Skeletal muscle tissue (tissue), 5 donors: ENCODE data around the gene EVA1A. TPM values are rescaled to one million over a fixed set of nuclear protein-coding genes. Genes with fewer than 3 reads are reported as not detected.

ENCODE experiments used
- H3K27ac ChIP-seq: one replicate; pipeline ENCODE4 v1.7.0; 2013; ENCODE audit warnings: mild to moderate bottlenecking, low read depth, low read length, inconsistent platforms
- H3K27me3 ChIP-seq, 3 donors: one replicate each; pipeline ENCODE4 v1.7.0; 2013; ENCODE audit warnings: low read length in 3 of 3; ENCODE audit not compliant: control insufficient read depth in 3 of 3, insufficient read depth in 3 of 3
- H3K36me3 ChIP-seq, 3 donors: one replicate each; pipeline ENCODE4 v1.7.0; 2013; ENCODE audit warnings: low read length in 3 of 3; ENCODE audit not compliant: control insufficient read depth in 3 of 3, insufficient read depth in 3 of 3
- H3K4me1 ChIP-seq, 3 donors: one replicate each; pipeline ENCODE4 v1.7.0; 2013; ENCODE audit warnings: low read length in 3 of 3, mild to moderate bottlenecking in 3 of 3; ENCODE audit not compliant: control insufficient read depth in 3 of 3, insufficient read depth in 3 of 3
- H3K4me3 ChIP-seq, 3 donors: one replicate each; pipeline ENCODE4 v1.7.0; 2013; ENCODE audit warnings: low read length in 3 of 3
- H3K9ac ChIP-seq, 3 donors: one replicate each; pipeline ENCODE4 v1.7.0; 2013; ENCODE audit warnings: low read length in 3 of 3, mild to moderate bottlenecking in 3 of 3, moderate library complexity in 2 of 3, low read depth in 1 of 3
- H3K9me3 ChIP-seq, 3 donors: one replicate each; pipeline ENCODE4 v1.7.0; 2013; ENCODE audit warnings: low read length in 3 of 3; ENCODE audit not compliant: control insufficient read depth in 3 of 3
- small RNA-seq: library from RNA; depleted of rRNA; stranded (forward); fragments of <200 nt; gene quantifications from one replicate; pipeline ENCODE3, GENCODE V24; 2014
- total RNA-seq: library from RNA; depleted of rRNA; stranded (reverse); fragments of >200 nt; gene quantifications from one replicate; pipeline ENCODE4 v1.2.3, GENCODE V29; 2014
- donor health status: Osteomylitis.

EVA1A gene
- total RNA-seq, 1 donor from 2014 or later = 6.3 TPM

DNA sequence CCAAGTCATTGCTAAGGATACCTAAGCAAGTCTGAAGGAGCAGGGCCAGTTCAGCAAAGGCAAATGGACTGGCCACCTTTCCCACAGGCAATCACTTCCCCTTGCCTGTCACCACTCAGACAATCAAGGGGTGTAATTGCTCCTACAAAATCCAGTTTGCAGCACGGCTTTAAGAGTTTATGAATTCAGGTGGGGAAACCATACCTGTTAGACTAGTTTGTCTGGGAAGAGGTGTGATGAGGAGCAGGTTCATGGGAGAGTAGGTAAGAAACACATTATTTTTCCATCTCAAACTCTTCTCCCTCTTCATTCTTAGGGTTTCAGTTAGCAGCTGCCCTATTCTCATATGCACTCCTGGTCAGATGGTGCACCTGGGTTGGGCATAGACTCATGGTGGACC is 102.5 kb downstream of the EVA1A start:
- H3K4me3 ChIP-seq = no peak overlapping the region
- H3K27ac ChIP-seq = no peak overlapping the region
- no peak overlapping the region for H3K9ac ChIP-seq
- no peaks in the 10 kb centered on the region for H3K4me1 ChIP-seq
- H3K36me3 ChIP-seq = no peaks in the 10 kb centered on the region
- no peaks in the 10 kb centered on the region for H3K27me3 ChIP-seq
- no peaks in the 10 kb centered on the region for H3K9me3 ChIP-seq

GRCh38 chr2:75456825-75457224 is 103.9 kb downstream of the EVA1A start:
- H3K4me1 ChIP-seq = no peaks in the 10 kb centered on the region
- no peaks in the 10 kb centered on the region for H3K36me3 ChIP-seq
- no peak overlapping the region for H3K27ac ChIP-seq
- H3K27me3 ChIP-seq = no peaks in the 10 kb centered on the region
- no peaks in the 10 kb centered on the region for H3K9me3 ChIP-seq
- H3K9ac ChIP-seq = no peak overlapping the region
- H3K4me3 ChIP-seq = no peak overlapping the region

GRCh38 chr2:75456111-75456510 is 104.6 kb downstream of the EVA1A start:
- Histone ChIP-seq H3K27ac (no peak overlapping the region), H3K4me1 (no peaks in the 10 kb centered on the region)

DNA sequence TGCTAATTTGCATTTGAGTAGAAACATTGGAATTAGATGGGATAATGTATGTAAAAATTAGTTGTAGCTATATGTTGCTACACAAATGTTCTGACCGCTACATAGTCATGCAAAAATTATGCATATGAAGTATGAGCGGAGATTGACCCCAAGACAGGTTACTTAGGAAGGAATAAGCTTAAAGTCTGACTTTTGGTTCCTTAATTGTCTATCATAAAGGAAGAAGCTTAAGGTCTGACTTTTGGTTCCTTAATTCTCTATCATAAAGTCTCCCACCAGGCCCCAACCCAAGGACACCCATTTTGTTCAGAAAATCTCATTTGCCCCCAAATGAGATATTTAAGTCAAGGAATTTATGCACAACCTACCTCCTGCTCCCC is 106.5 kb downstream of the EVA1A start:
- H3K4me1 ChIP-seq = no peaks in the 10 kb centered on the region
- H3K9me3 ChIP-seq = no peaks in the 10 kb centered on the region
- no peak overlapping the region for H3K4me3 ChIP-seq
- no peak overlapping the region for H3K9ac ChIP-seq
- no peaks in the 10 kb centered on the region for H3K36me3 ChIP-seq
- H3K27ac ChIP-seq = no peak overlapping the region
- H3K27me3 ChIP-seq = no peaks in the 10 kb centered on the region

More at GRCh38 chr2:75456111-75456510, 104.6 kb downstream of the EVA1A start:
- Histone ChIP-seq H3K9ac (no peak overlapping the region), H3K4me3 (no peak overlapping the region), H3K9me3 (no peaks in the 10 kb centered on the region), H3K36me3 (no peaks in the 10 kb centered on the region), H3K27me3 (no peaks in the 10 kb centered on the region)

GRCh38 chr2:75453384-75454240 is 107.1 kb downstream of the EVA1A start:
- Histone ChIP-seq H3K27ac (no peak overlapping the region), H3K4me1 (no peaks in the 10 kb centered on the region), H3K9me3 (no peaks in the 10 kb centered on the region), H3K4me3 (no peak overlapping the region), H3K27me3 (no peaks in the 10 kb centered on the region), H3K9ac (no peak overlapping the region), H3K36me3 (no peaks in the 10 kb centered on the region)

- Histone ChIP-seq H3K36me3 (no peaks in the 10 kb centered on the region), H3K27me3 (no peaks in the 10 kb centered on the region), H3K4me1 (no peaks in the 10 kb centered on the region), H3K4me3 (no peak overlapping the region), H3K9me3 (no peaks in the 10 kb centered on the region), H3K9ac (no peak overlapping the region), H3K27ac (no peak overlapping the region)
These were observed 110.7 kb downstream of the EVA1A start for GRCh38 chr2:75450068-75450467.

- no peaks in the 10 kb centered on the region for H3K9me3 ChIP-seq
- no peak overlapping the region for H3K27ac ChIP-seq
- no peak overlapping the region for H3K4me3 ChIP-seq
These were observed 113.6 kb downstream of the EVA1A start for GRCh38 chr2:75447176-75447575.

More at GRCh38 chr2:75447176-75447575, 113.6 kb downstream of the EVA1A start:
- Histone ChIP-seq H3K9ac (no peak overlapping the region), H3K36me3 (no peaks in the 10 kb centered on the region), H3K4me1 (no peaks in the 10 kb centered on the region), H3K27me3 (no peaks in the 10 kb centered on the region)

Small RNAs within 50 kb of the gene (small RNA-seq; reads per million reads assigned to genes)
- gene RF01233 = not detected

Other genes with a start within 250 kb of the EVA1A start
- 24.0 TPM for gene MRPL19, start 85.8 kb upstream of the EVA1A start, total RNA-seq
- 14.1 TPM for gene GCFC2, start 150.0 kb upstream of the EVA1A start, total RNA-seq